HTR-8/SVneo (cell line): ENCODE data around the gene TUBB2B.

Experiments used
- DNase-seq: peaks from one replicate; pipeline ENCODE4 v3.0.0; 2011; ENCODE audit warnings: low spot score, mixed read lengths; ENCODE audit not compliant: insufficient read length
- FAIRE-seq: peaks from 2 replicates; lab custom pipeline; 2011; peaks lifted over from hg19 to GRCh38; lab: Jason Lieb, UNC

TUBB2B gene

GRCh38 chr6:3236005-3236404, 8.6 kb upstream of the TUBB2B start:
- no peak for FAIRE-seq
- no peak for DNase-seq

GRCh38 chr6:3235486-3235885, 8.0 kb upstream of the TUBB2B start:
- FAIRE-seq, result no peak
- DNase-seq, result no peak

GRCh38 chr6:3233904-3234303, 6.5 kb upstream of the TUBB2B start:
- no peak for DNase-seq
- FAIRE-seq, result no peak

GRCh38 chr6:3233321-3233720, 5.9 kb upstream of the TUBB2B start:
- no peak for DNase-seq
- no peak for FAIRE-seq

GRCh38 chr6:3232017-3232945, 4.8 kb upstream of the TUBB2B start:
- DNase-seq (no peak), FAIRE-seq (no peak)

- peak; percentile 38 for FAIRE-seq
- peak; percentile 77 for DNase-seq
Measured at GRCh38 chr6:3231247-3232016, 4.0 kb upstream of the TUBB2B start.

- DNase-seq (no peak), FAIRE-seq (no peak)
Measured at GRCh38 chr6:3230900-3231246, 3.4 kb upstream of the TUBB2B start.

GRCh38 chr6:3230256-3230882, 2.9 kb upstream of the TUBB2B start:
- DNase-seq (no peak), FAIRE-seq (no peak)

GRCh38 chr6:3229566-3230178, 2.2 kb upstream of the TUBB2B start:
- DNase-seq, result no peak
- no peak for FAIRE-seq

GRCh38 chr6:3228771-3229565, 1.5 kb upstream of the TUBB2B start:
- FAIRE-seq (no peak), DNase-seq (no peak)

- DNase-seq, result no peak
- FAIRE-seq, result peak; percentile 52
Measured at GRCh38 chr6:3228046-3228671, 706 bp upstream of the TUBB2B start.

- FAIRE-seq (peak; percentile 9), DNase-seq (no peak)
Measured at GRCh38 chr6:3226481-3227362, 731 bp downstream of the TUBB2B start.

GRCh38 chr6:3226042-3226441, 1.4 kb downstream of the TUBB2B start:
- no peak for FAIRE-seq
- no peak for DNase-seq

GRCh38 chr6:3222506-3223038, 4.9 kb downstream of the TUBB2B start:
- DNase-seq (no peak), FAIRE-seq (no peak)

- DNase-seq (no peak), FAIRE-seq (no peak)
Measured at GRCh38 chr6:3221578-3221977, 5.9 kb downstream of the TUBB2B start.

- FAIRE-seq, result no peak
- no peak for DNase-seq
Measured at GRCh38 chr6:3220366-3220765, 7.1 kb downstream of the TUBB2B start.

GRCh38 chr6:3218266-3218665, 9.2 kb downstream of the TUBB2B start:
- FAIRE-seq (no peak), DNase-seq (no peak)

- FAIRE-seq (no peak), DNase-seq (no peak)
Measured at GRCh38 chr6:3217286-3217685, 10.2 kb downstream of the TUBB2B start.
